ENCODE data around the gene DNAJC9.

DNAJC9 gene

GRCh38 chr10:73234695-73235094, 12.4 kb downstream of the DNAJC9 start:
- no peaks in the 10 kb centered on the region for H3K36me3 ChIP-seq (ENCODE audit: insufficient read depth)
- no peak overlapping the region for H3K9ac ChIP-seq
- H3K79me2 ChIP-seq (ENCODE audit: insufficient read depth, low read depth): no peaks in the 10 kb centered on the region
- H2AFZ ChIP-seq (ENCODE audit: low read depth): no peak overlapping the region
- no peak overlapping the region for H3K27ac ChIP-seq
- H3K4me2 ChIP-seq: no peak overlapping the region
- H3K4me3 ChIP-seq (IDR thresholded peaks at IDR 0.05; ENCODE audit: insufficient read depth, low read depth, low read length): no peak overlapping the region
- H4K20me1 ChIP-seq (ENCODE audit: insufficient read depth): no peaks in the 10 kb centered on the region
- H3K4me1 ChIP-seq (ENCODE audit: low read depth, poor library complexity, severe bottlenecking): no peaks in the 10 kb centered on the region
- no peak for TF ChIP-seq CTCF (conservative IDR thresholded peaks at IDR 0.05; ENCODE audit: low read depth, low read length)
- no peaks in the 10 kb centered on the region for H3K27me3 ChIP-seq (ENCODE audit: insufficient read depth, low read depth)

GRCh38 chr10:73233883-73234282, 13.2 kb downstream of the DNAJC9 start:
- Histone ChIP-seq H3K4me3 (IDR thresholded peaks at IDR 0.05; ENCODE audit: insufficient read depth, low read depth, low read length) (no peak overlapping the region), H3K27ac (no peak overlapping the region), H3K9ac (no peak overlapping the region), H3K4me2 (no peak overlapping the region), H3K36me3 (ENCODE audit: insufficient read depth) (no peaks in the 10 kb centered on the region), H3K27me3 (ENCODE audit: insufficient read depth, low read depth) (no peaks in the 10 kb centered on the region), H3K79me2 (ENCODE audit: insufficient read depth, low read depth) (no peaks in the 10 kb centered on the region), H3K4me1 (ENCODE audit: low read depth, poor library complexity, severe bottlenecking) (no peaks in the 10 kb centered on the region), H2AFZ (ENCODE audit: low read depth) (no peak overlapping the region), H4K20me1 (ENCODE audit: insufficient read depth) (no peaks in the 10 kb centered on the region)
- no peak for TF ChIP-seq CTCF (conservative IDR thresholded peaks at IDR 0.05; ENCODE audit: low read depth, low read length)

GRCh38 chr10:73232887-73233286, 14.2 kb downstream of the DNAJC9 start:
- Histone ChIP-seq H3K27me3 (ENCODE audit: insufficient read depth, low read depth) (no peaks in the 10 kb centered on the region), H3K4me2 (no peak overlapping the region), H2AFZ (ENCODE audit: low read depth) (no peak overlapping the region), H4K20me1 (ENCODE audit: insufficient read depth) (no peaks in the 10 kb centered on the region), H3K9ac (no peak overlapping the region), H3K27ac (no peak overlapping the region), H3K36me3 (ENCODE audit: insufficient read depth) (no peaks in the 10 kb centered on the region), H3K4me3 (IDR thresholded peaks at IDR 0.05; ENCODE audit: insufficient read depth, low read depth, low read length) (no peak overlapping the region), H3K79me2 (ENCODE audit: insufficient read depth, low read depth) (no peaks in the 10 kb centered on the region), H3K4me1 (ENCODE audit: low read depth, poor library complexity, severe bottlenecking) (no peaks in the 10 kb centered on the region)
- TF ChIP-seq CTCF (conservative IDR thresholded peaks at IDR 0.05; ENCODE audit: low read depth, low read length): no peak

- no peak for TF ChIP-seq CTCF (conservative IDR thresholded peaks at IDR 0.05; ENCODE audit: low read depth, low read length)
- H3K9ac ChIP-seq: no peak overlapping the region
- H3K27me3 ChIP-seq (ENCODE audit: insufficient read depth, low read depth): no peaks in the 10 kb centered on the region
- H2AFZ ChIP-seq (ENCODE audit: low read depth): no peak overlapping the region
- no peaks in the 10 kb centered on the region for H3K4me1 ChIP-seq (ENCODE audit: low read depth, poor library complexity, severe bottlenecking)
- H3K27ac ChIP-seq: no peak overlapping the region
- no peak overlapping the region for H3K4me3 ChIP-seq (IDR thresholded peaks at IDR 0.05; ENCODE audit: insufficient read depth, low read depth, low read length)
- H3K79me2 ChIP-seq (ENCODE audit: insufficient read depth, low read depth): no peaks in the 10 kb centered on the region
- H3K4me2 ChIP-seq: no peak overlapping the region
- no peaks in the 10 kb centered on the region for H4K20me1 ChIP-seq (ENCODE audit: insufficient read depth)
- no peaks in the 10 kb centered on the region for H3K36me3 ChIP-seq (ENCODE audit: insufficient read depth)
Measured at GRCh38 chr10:73229567-73229966, 17.5 kb downstream of the DNAJC9 start.

- no peaks in the 10 kb centered on the region for H3K4me1 ChIP-seq (ENCODE audit: low read depth, poor library complexity, severe bottlenecking)
- H3K27me3 ChIP-seq (ENCODE audit: insufficient read depth, low read depth): no peaks in the 10 kb centered on the region
- no peak overlapping the region for H3K4me2 ChIP-seq
- H4K20me1 ChIP-seq (ENCODE audit: insufficient read depth): no peaks in the 10 kb centered on the region
- H3K9ac ChIP-seq: no peak overlapping the region
- H2AFZ ChIP-seq (ENCODE audit: low read depth): no peak overlapping the region
- H3K4me3 ChIP-seq (IDR thresholded peaks at IDR 0.05; ENCODE audit: insufficient read depth, low read depth, low read length): no peak overlapping the region
- H3K27ac ChIP-seq: no peak overlapping the region
- H3K36me3 ChIP-seq (ENCODE audit: insufficient read depth): no peaks in the 10 kb centered on the region
- no peaks in the 10 kb centered on the region for H3K79me2 ChIP-seq (ENCODE audit: insufficient read depth, low read depth)
- no peak for TF ChIP-seq CTCF (conservative IDR thresholded peaks at IDR 0.05; ENCODE audit: low read depth, low read length)
Measured at GRCh38 chr10:73228247-73228646, 18.8 kb downstream of the DNAJC9 start.

All from KMS-11 (cell line).